Measurements from ENCODE around the gene MRPL27. TPM values are rescaled to one million over a fixed set of nuclear protein-coding genes. Genes with fewer than 3 reads are reported as not detected.

MRPL27 gene
- total RNA-seq, 3 donors from 2014 or later, result 63.7 to 90.3 (median 80.2) TPM

- no peak for ATAC-seq
- no peak for TF ChIP-seq CTCF (IDR thresholded peaks at IDR 0.05)
Measured at GRCh38 chr17:50381260-50381815, 8.4 kb upstream of the MRPL27 start.

GRCh38 chr17:50380369-50381259 lies 7.6 kb upstream of the MRPL27 start:
- Histone ChIP-seq H3K4me1 (ENCODE audit: low read depth) (peaks cover 5% of the 10 kb centered on the region), H3K36me3 (ENCODE audit: low read depth) (peaks cover 15% of the 10 kb centered on the region), H3K9me3 (no peaks in the 10 kb centered on the region), H3K4me3 (no peak overlapping the region)
- intact Hi-C loops (cut with DNase I, micrococcal nuclease), result no loop called here
- peak; percentile 10 for ATAC-seq
- DNase-seq, result no peak
- no peak for TF ChIP-seq CTCF (IDR thresholded peaks at IDR 0.05)

More at GRCh38 chr17:50381260-50381815, 8.4 kb upstream of the MRPL27 start:
- H3K4me3 ChIP-seq, result no peak overlapping the region
- DNase-seq, result no peak
- H3K36me3 ChIP-seq (ENCODE audit: low read depth), result peaks cover 15% of the 10 kb centered on the region
- intact Hi-C loops (cut with DNase I, micrococcal nuclease), result no loop called here
- peaks cover 4% of the 10 kb centered on the region for H3K4me1 ChIP-seq (ENCODE audit: low read depth)
- H3K9me3 ChIP-seq, result no peaks in the 10 kb centered on the region

- intact Hi-C loops (cut with DNase I, micrococcal nuclease), result no loop called here
- DNase-seq (no peak), ATAC-seq (no peak)
- Histone ChIP-seq H3K9me3 (no peaks in the 10 kb centered on the region), H3K4me1 (ENCODE audit: low read depth) (peaks cover 5% of the 10 kb centered on the region), H3K4me3 (no peak overlapping the region), H3K36me3 (ENCODE audit: low read depth) (peaks cover 9% of the 10 kb centered on the region)
- no peak for TF ChIP-seq CTCF (IDR thresholded peaks at IDR 0.05)
Measured at GRCh38 chr17:50379351-50380132, 6.6 kb upstream of the MRPL27 start.

- DNase-seq, result peak in 1 of 3 donors; percentile 43
- H3K36me3 ChIP-seq (ENCODE audit: low read depth), result no peaks in the 10 kb centered on the region
- intact Hi-C loops (cut with DNase I, micrococcal nuclease), result no loop called here
- no peak overlapping the region for H3K4me3 ChIP-seq
- peak; percentile 58 for ATAC-seq
- peaks cover 16% of the 10 kb centered on the region for H3K4me1 ChIP-seq (ENCODE audit: low read depth)
- TF ChIP-seq CTCF (IDR thresholded peaks at IDR 0.05), result no peak
- H3K9me3 ChIP-seq, result no peaks in the 10 kb centered on the region
Measured at GRCh38 chr17:50375858-50376538, 3.0 kb upstream of the MRPL27 start.

DNA sequence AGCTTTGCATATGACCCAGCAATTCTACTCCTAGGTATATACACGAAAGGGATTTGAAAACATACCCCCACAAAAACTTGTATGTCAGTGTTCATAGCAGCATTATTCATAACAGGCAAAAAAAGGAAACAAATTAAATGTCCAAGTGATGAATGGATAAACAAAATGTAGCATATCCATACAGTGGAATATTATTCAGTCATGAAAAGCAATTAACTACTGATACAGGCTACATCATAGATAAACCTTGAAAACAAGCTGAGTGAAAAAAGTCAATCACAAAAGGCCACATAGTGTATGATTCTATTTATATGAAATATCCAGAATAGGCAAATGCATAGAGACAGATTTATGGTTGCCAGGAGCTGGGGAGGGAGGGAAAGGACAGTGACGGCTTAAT lies 721 bp upstream of the MRPL27 start:
- H3K4me1 ChIP-seq (ENCODE audit: low read depth), result peaks cover 16% of the 10 kb centered on the region
- no peak for ATAC-seq
- DNase-seq, result no peak
- intact Hi-C loops (cut with DNase I, micrococcal nuclease), result no loop called here
- H3K9me3 ChIP-seq, result no peaks in the 10 kb centered on the region
- no peak overlapping the region for H3K4me3 ChIP-seq
- H3K36me3 ChIP-seq (ENCODE audit: low read depth), result peaks cover 4% of the 10 kb centered on the region
- TF ChIP-seq CTCF (IDR thresholded peaks at IDR 0.05), result no peak

All from mucosa of descending colon (tissue), 3 donors.